SJSA1 (cell line): ENCODE data around the gene PPDPF. TPM values are rescaled to one million over a fixed set of nuclear protein-coding genes. Genes with fewer than 3 reads are reported as not detected.

Experiments
- DNase-seq, 2 experiments: peaks; one replicate each; pipeline ENCODE4 v3.0.0-alpha.2; 2015 to 2020; ENCODE audit warnings: low spot score in 2 of 2, low read depth in 1 of 2
- H3K27ac ChIP-seq: fragments of 250-450 bp; sonication (Bioruptor Pico); 2 replicates; pipeline ENCODE4 v1.5.1; 2020; ENCODE audit warnings: mild to moderate bottlenecking, moderate library complexity
- H3K27me3 ChIP-seq: fragments of 250-450 bp; sonication (Bioruptor Pico); replicated peaks from 2 replicates; pipeline ENCODE4 v1.5.1; 2020; ENCODE audit warnings: mild to moderate bottlenecking, moderate library complexity
- H3K36me3 ChIP-seq: fragments of 250-450 bp; sonication (Bioruptor Pico); 2 replicates; pipeline ENCODE4 v1.5.1; 2020; ENCODE audit warnings: mild to moderate bottlenecking
- H3K4me1 ChIP-seq: fragments of 250-450 bp; sonication (Bioruptor Pico); replicated peaks from 2 replicates; pipeline ENCODE4 v1.6.1; 2021; ENCODE audit warnings: mild to moderate bottlenecking
- H3K4me3 ChIP-seq: fragments of 250-450 bp; sonication (Bioruptor Pico); 2 replicates; pipeline ENCODE4 v1.5.1; 2020; ENCODE audit warnings: mild to moderate bottlenecking
- H3K9me3 ChIP-seq: fragments of 250-450 bp; sonication (Bioruptor Pico); replicated peaks from 2 replicates; pipeline ENCODE4 v1.5.1; 2020; ENCODE audit warnings: mild to moderate bottlenecking
- total RNA-seq: library from RNA; depleted of rRNA; stranded (reverse); fragments of >200 nt; shearing (Covaris generic); gene quantifications from 2 replicates; pipeline ENCODE4 v1.2.3, GENCODE V29; 2014

Gene PPDPF
- total RNA-seq, 1 experiment from 2014 or later: 56.7 TPM

- H3K27ac ChIP-seq: no peak overlapping the region
- no peaks in the 10 kb centered on the region for H3K4me1 ChIP-seq
- no peaks in the 10 kb centered on the region for H3K36me3 ChIP-seq
- peaks cover 14% of the 10 kb centered on the region for H3K27me3 ChIP-seq
- no peaks in the 10 kb centered on the region for H3K9me3 ChIP-seq
- H3K4me3 ChIP-seq: no peak overlapping the region
- no peak for DNase-seq
Measured at GRCh38 chr20:63529180-63529860, 8.8 kb downstream of the PPDPF start.

- Histone ChIP-seq H3K4me1 (no peaks in the 10 kb centered on the region), H3K27ac (no peak overlapping the region), H3K4me3 (no peak overlapping the region), H3K9me3 (no peaks in the 10 kb centered on the region), H3K27me3 (peaks cover 22% of the 10 kb centered on the region), H3K36me3 (no peaks in the 10 kb centered on the region)
- no peak for DNase-seq
Measured at GRCh38 chr20:63529861-63530787, 9.6 kb downstream of the PPDPF start.

DNA sequence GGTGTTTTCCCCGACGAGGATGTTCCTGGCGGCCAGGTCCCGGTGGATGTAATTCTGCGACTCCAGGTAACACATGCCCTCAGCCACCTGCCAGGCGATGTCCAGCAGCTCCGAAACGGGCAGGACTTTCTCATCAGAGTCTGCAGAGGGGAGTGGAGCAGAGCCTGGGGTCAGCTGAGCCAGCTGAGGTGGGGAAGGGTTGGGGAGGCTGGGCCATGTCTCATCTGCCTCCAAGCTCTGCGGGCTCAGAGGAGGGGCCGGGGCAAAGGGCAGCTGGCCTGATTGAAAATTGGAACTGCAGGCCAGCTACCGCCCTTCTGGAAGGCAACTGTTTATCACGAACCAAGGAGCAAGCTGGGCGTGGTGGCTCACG is 10.2 kb downstream of the PPDPF start:
- no peak overlapping the region for H3K27ac ChIP-seq
- DNase-seq: no peak
- no peaks in the 10 kb centered on the region for H3K4me1 ChIP-seq
- no peaks in the 10 kb centered on the region for H3K9me3 ChIP-seq
- no peak overlapping the region for H3K4me3 ChIP-seq
- peaks cover 25% of the 10 kb centered on the region for H3K27me3 ChIP-seq
- no peaks in the 10 kb centered on the region for H3K36me3 ChIP-seq

GRCh38 chr20:63531686-63532448 is 11.3 kb downstream of the PPDPF start:
- H3K4me1 ChIP-seq: no peaks in the 10 kb centered on the region

GRCh38 chr20:63532449-63532971 is 11.9 kb downstream of the PPDPF start:
- peaks cover 25% of the 10 kb centered on the region for H3K27me3 ChIP-seq
- no peaks in the 10 kb centered on the region for H3K36me3 ChIP-seq
- H3K4me1 ChIP-seq: peaks cover 2% of the 10 kb centered on the region
- no peak overlapping the region for H3K4me3 ChIP-seq
- no peak for DNase-seq
- no peak overlapping the region for H3K27ac ChIP-seq
- no peaks in the 10 kb centered on the region for H3K9me3 ChIP-seq

More at GRCh38 chr20:63531686-63532448, 11.3 kb downstream of the PPDPF start:
- Histone ChIP-seq H3K36me3 (no peaks in the 10 kb centered on the region), H3K27me3 (peaks cover 25% of the 10 kb centered on the region), H3K4me3 (no peak overlapping the region), H3K9me3 (no peaks in the 10 kb centered on the region), H3K27ac (no peak overlapping the region)
- DNase-seq: no peak

GRCh38 chr20:63533388-63533787 is 12.8 kb downstream of the PPDPF start:
- no peaks in the 10 kb centered on the region for H3K36me3 ChIP-seq
- no peak overlapping the region for H3K4me3 ChIP-seq
- H3K27me3 ChIP-seq: peaks cover 25% of the 10 kb centered on the region
- H3K9me3 ChIP-seq: no peaks in the 10 kb centered on the region
- no peak for DNase-seq
- H3K4me1 ChIP-seq: peaks cover 7% of the 10 kb centered on the region
- no peak overlapping the region for H3K27ac ChIP-seq

GRCh38 chr20:63533871-63534393 is 13.4 kb downstream of the PPDPF start:
- H3K36me3 ChIP-seq: no peaks in the 10 kb centered on the region
- no peaks in the 10 kb centered on the region for H3K9me3 ChIP-seq
- no peak for DNase-seq
- H3K27ac ChIP-seq: no peak overlapping the region
- peaks cover 25% of the 10 kb centered on the region for H3K27me3 ChIP-seq
- H3K4me3 ChIP-seq: no peak overlapping the region
- H3K4me1 ChIP-seq: peaks cover 7% of the 10 kb centered on the region

DNA sequence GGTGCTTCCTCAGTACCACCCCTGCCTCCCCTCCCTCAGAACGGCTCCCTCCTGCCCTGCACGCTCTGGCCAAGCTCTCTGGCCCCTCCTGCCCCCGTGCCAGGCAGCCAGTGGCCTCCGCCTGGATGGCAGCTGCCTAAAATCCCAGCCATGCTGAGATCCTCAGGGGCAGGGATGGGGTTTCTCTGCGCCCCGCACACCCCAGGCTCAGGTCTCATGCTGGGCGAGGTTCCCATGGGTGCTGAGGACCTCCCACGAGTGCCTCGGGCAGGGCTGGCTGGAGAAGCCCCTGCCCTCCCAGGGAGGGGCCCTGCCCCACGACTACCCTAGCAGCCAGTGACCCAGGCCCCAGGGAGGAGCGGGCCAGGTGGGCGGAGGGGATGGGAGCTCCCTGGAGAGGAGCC is 13.9 kb downstream of the PPDPF start:
- DNase-seq: no peak
- no peak overlapping the region for H3K27ac ChIP-seq
- H3K9me3 ChIP-seq: no peaks in the 10 kb centered on the region
- peaks cover 7% of the 10 kb centered on the region for H3K4me1 ChIP-seq
- no peak overlapping the region for H3K4me3 ChIP-seq
- H3K27me3 ChIP-seq: peaks cover 25% of the 10 kb centered on the region
- no peaks in the 10 kb centered on the region for H3K36me3 ChIP-seq

DNA sequence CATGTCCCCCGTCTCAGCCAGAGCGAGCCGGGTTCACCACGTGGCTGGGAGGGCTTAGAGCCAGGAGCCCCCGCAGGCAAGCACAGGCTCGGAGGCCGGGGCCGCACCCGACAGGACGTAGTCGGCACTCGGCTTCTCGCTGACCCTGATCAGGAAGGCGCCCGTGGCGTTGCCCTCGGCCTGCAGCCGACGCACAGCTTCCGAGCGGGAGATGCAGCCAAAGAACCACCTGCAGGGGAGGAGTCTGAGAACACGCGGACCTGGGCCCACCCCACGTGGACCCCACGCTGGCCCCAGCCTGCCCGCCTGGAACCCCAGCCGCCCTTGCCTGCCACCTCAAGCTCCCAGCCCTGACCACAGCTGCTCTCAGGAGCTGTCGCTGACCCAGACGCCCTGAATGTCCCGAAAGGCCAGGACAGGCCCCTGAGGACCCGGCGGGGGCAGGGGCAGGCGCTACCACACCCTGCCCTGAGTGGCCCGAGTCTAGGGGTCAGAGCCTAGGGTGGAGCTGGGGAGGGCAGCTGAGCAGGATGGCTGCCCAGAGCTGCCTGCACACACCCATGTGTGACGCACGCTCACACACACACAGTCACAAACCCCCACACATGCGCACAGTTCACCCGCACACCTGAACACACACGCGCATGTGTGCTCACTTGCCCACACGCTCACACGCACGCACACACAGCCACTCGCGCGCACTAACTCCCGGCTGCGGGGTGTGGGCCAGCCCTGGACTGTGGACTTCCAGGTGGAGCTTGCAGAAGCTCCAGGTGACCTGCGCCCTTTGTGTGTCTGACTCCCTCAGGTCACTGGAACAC is 14.5 kb downstream of the PPDPF start:
- Histone ChIP-seq H3K27me3 (peaks cover 25% of the 10 kb centered on the region), H3K4me3 (no peak overlapping the region), H3K4me1 (peaks cover 7% of the 10 kb centered on the region), H3K36me3 (no peaks in the 10 kb centered on the region), H3K27ac (no peak overlapping the region), H3K9me3 (no peaks in the 10 kb centered on the region)
- no peak for DNase-seq

DNA sequence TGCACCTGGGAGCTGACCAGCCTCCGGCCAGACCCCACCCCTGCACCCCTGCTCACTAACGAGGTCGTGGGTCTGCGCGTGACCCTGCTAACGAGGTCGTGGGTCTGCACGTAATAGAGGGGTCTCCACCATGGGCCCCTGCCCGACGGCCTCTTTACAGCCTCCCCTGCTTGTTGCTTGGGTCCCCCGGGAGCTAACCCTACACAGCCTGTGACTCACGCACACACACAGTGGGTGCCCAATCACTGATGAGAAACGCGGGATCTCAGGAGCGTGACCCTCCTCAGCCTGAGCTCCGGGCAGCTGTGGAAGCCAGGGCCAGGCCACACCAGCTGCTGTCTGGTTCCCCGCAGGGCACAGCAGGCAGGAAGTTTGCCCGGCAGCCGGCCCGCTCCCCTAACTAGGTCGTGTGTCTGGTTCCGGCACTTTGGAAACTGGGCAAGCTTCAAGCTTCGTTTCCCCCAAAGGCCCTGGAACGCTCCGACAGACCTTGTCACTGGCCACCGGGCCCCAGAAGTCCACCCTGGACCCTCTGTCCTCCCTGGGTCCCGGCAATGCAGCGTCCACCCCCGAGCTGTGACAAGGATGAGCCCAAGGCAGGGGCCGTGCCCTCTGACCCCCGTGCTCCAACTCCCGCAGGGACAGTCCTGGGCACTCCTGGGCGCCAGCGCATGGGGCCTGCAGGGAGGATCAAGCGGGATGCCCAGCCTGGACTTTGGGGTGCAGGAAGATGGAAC is 15.8 kb downstream of the PPDPF start:
- H3K27me3 ChIP-seq: peaks cover 25% of the 10 kb centered on the region
- H3K4me3 ChIP-seq: no peak overlapping the region
- no peaks in the 10 kb centered on the region for H3K36me3 ChIP-seq
- H3K27ac ChIP-seq: no peak overlapping the region
- peaks cover 14% of the 10 kb centered on the region for H3K4me1 ChIP-seq
- no peaks in the 10 kb centered on the region for H3K9me3 ChIP-seq
- DNase-seq: no peak

- H3K9me3 ChIP-seq: no peaks in the 10 kb centered on the region
- H3K27me3 ChIP-seq: peaks cover 25% of the 10 kb centered on the region
- peak within 1 kb of the TSS; percentile 15 for H3K4me3 ChIP-seq
- no peak within 1 kb of the TSS for H3K27ac ChIP-seq
- DNase-seq: no peak
- H3K4me1 ChIP-seq: peaks cover 14% of the 10 kb centered on the region
- no peaks in the 10 kb centered on the region for H3K36me3 ChIP-seq
Measured at GRCh38 chr20:63536997-63537524, 16.5 kb downstream of the PPDPF start, which contains the start of gene PTK6. Gene PTK6, minus strand, starts transcription at chr20:63537376. Its CDS starts 62 bp downstream, at chr20:63537314.
